DOHH2 (cell line): ENCODE results near the gene NYNRIN.

Source experiments
- H3F3A ChIP-seq: fragments of 200-600 bp; sonication (generic), shearing (Covaris generic); 2 replicates; pipeline ENCODE4 v1.6.0; 2016; ENCODE audit warnings: antibody characterized with exemption, mild to moderate bottlenecking; ENCODE audit not compliant: control insufficient read depth, insufficient read depth
- H3K27ac ChIP-seq: fragments of 200-600 bp; sonication (generic); 2 replicates; pipeline ENCODE4 v1.5.1; 2014; ENCODE audit warnings: low read depth, mild to moderate bottlenecking, low read length, moderate library complexity
- H3K27me3 ChIP-seq: fragments of 200-600 bp; sonication (generic); 2 replicates; pipeline ENCODE4 v1.6.1; 2014; ENCODE audit warnings: mild to moderate bottlenecking, low read length, mixed read lengths; ENCODE audit not compliant: control insufficient read depth
- H3K36me3 ChIP-seq: fragments of 200-600 bp; sonication (generic); 2 replicates; pipeline ENCODE4 v1.6.1; 2014; ENCODE audit warnings: mild to moderate bottlenecking, low read length, moderate library complexity, mixed read lengths; ENCODE audit not compliant: control insufficient read depth
- H3K4me1 ChIP-seq: fragments of 200-600 bp; sonication (generic); 2 replicates; pipeline ENCODE4 v1.6.1; 2014; ENCODE audit warnings: mild to moderate bottlenecking, low read length, mixed read lengths; ENCODE audit not compliant: control insufficient read depth
- H3K4me2 ChIP-seq: fragments of 200-600 bp; sonication (generic); 2 replicates; pipeline ENCODE4 v1.6.0; 2014; ENCODE audit warnings: mild to moderate bottlenecking, low read length, moderate library complexity
- H3K4me3 ChIP-seq: fragments of 200-600 bp; sonication (generic); 2 replicates; pipeline ENCODE4 v1.5.1; 2014; ENCODE audit warnings: mild to moderate bottlenecking, low read length, mixed read lengths
- H3K79me2 ChIP-seq: fragments of 200-600 bp; sonication (generic); 2 replicates; pipeline ENCODE4 v1.6.1; 2014; ENCODE audit warnings: mild to moderate bottlenecking, low read length, mixed read lengths; ENCODE audit not compliant: control insufficient read depth
- H3K9me2 ChIP-seq: fragments of 200-600 bp; sonication (generic); replicated peaks from 2 replicates; pipeline ENCODE4 v1.6.1; 2014; ENCODE audit warnings: mild to moderate bottlenecking, low read length, mixed read lengths; ENCODE audit not compliant: control insufficient read depth
- H3K9me3 ChIP-seq: fragments of 200-600 bp; sonication (generic); 2 replicates; pipeline ENCODE4 v1.6.1; 2014; ENCODE audit warnings: antibody characterized with exemption, low read length, mixed read lengths; ENCODE audit not compliant: control insufficient read depth, insufficient read depth
- H4K20me1 ChIP-seq: fragments of 200-600 bp; sonication (generic); 2 replicates; pipeline ENCODE4 v1.6.0; 2014; ENCODE audit warnings: low read depth, mild to moderate bottlenecking, antibody characterized with exemption, low read length, moderate library complexity; ENCODE audit not compliant: control insufficient read depth, insufficient read depth
- EZH2phosphoT487 ChIP-seq: fragments of 200-600 bp; sonication (generic); IDR thresholded peaks from 2 replicates; pipeline ENCODE4 v1.6.1; 2017; ENCODE audit warnings: borderline replicate concordance, mild to moderate bottlenecking, antibody characterized with exemption, low read length, moderate library complexity, mixed read lengths
- TF ChIP-seq, protein P1 (sequence below): fragments of 200-600 bp; sonication (generic); IDR thresholded peaks from one replicate; pipeline ENCODE4 v1.5.1; 2014; ENCODE audit warnings: antibody characterized with exemption, mild to moderate bottlenecking, low read depth, low read length; ENCODE audit not compliant: poor library complexity, severe bottlenecking

Gene NYNRIN

DNA sequence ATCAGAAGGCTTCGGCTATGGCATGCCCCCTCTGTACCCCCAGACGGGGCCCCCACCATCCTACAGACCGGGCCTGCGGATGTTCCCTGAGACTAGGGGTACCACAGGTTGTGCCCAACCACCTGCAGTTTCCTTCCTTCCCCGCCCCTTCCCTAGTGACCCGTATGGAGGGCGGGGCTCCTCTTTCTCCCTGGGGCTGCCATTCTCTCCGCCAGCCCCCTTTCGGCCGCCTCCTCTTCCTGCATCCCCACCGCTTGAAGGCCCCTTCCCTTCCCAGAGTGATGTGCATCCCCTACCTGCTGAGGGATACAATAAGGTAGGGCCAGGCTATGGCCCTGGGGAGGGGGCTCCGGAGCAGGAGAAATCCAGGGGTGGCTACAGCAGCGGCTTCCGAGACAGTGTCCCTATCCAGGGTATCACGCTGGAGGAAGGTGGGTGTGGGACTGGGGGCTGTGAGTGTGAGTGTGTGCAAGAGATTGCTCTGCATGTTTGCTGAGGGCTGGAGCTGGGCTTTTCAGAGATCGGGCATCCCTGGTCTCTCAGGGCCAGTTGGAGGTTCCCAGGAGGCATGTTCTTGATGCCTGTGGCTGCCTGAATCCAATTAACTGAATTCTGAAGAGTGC lies 22.2 kb upstream of the NYNRIN start:
- no peak overlapping the region for H3K27ac ChIP-seq
- no peak overlapping the region for H3K4me2 ChIP-seq
- no peaks in the 10 kb centered on the region for H3K9me2 ChIP-seq
- no peaks in the 10 kb centered on the region for H3K27me3 ChIP-seq
- no peaks in the 10 kb centered on the region for H4K20me1 ChIP-seq
- H3K4me3 ChIP-seq, result no peak overlapping the region
- H3K36me3 ChIP-seq, result peaks cover 43% of the 10 kb centered on the region
- no peaks in the 10 kb centered on the region for H3K79me2 ChIP-seq
- no peaks in the 10 kb centered on the region for H3K4me1 ChIP-seq
- TF ChIP-seq EZH2phosphoT487, result no peak
- TF ChIP-seq, protein P1, sequence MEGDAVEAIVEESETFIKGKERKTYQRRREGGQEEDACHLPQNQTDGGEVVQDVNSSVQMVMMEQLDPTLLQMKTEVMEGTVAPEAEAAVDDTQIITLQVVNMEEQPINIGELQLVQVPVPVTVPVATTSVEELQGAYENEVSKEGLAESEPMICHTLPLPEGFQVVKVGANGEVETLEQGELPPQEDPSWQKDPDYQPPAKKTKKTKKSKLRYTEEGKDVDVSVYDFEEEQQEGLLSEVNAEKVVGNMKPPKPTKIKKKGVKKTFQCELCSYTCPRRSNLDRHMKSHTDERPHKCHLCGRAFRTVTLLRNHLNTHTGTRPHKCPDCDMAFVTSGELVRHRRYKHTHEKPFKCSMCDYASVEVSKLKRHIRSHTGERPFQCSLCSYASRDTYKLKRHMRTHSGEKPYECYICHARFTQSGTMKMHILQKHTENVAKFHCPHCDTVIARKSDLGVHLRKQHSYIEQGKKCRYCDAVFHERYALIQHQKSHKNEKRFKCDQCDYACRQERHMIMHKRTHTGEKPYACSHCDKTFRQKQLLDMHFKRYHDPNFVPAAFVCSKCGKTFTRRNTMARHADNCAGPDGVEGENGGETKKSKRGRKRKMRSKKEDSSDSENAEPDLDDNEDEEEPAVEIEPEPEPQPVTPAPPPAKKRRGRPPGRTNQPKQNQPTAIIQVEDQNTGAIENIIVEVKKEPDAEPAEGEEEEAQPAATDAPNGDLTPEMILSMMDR, result no peak
- no peaks in the 10 kb centered on the region for H3F3A ChIP-seq
- no peaks in the 10 kb centered on the region for H3K9me3 ChIP-seq

DNA sequence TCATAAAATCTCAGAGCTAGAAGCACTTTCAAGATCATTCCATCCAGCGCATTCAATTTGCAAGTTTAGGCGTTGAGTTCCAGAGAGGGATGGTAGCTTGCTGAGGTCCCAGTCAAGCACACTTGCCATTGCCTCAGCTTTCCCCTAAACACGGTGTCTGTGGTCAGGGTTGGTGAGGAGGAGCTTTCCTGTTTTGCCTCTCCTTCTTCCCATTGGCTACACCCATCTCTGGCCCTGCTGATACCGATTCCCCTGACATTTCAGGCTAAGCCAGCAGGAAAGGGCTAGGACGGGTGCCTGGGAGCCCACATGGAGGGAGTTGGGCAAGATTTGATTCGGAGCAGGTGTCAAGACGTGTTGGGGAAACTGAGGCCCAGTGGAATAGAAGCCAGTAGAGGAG lies 21.7 kb upstream of the NYNRIN start:
- no peaks in the 10 kb centered on the region for H3K9me2 ChIP-seq
- H3K4me1 ChIP-seq, result no peaks in the 10 kb centered on the region
- H3F3A ChIP-seq, result no peaks in the 10 kb centered on the region
- H3K27ac ChIP-seq, result no peak overlapping the region
- TF ChIP-seq, protein P1, result no peak
- TF ChIP-seq EZH2phosphoT487, result no peak
- H3K79me2 ChIP-seq, result no peaks in the 10 kb centered on the region
- H3K27me3 ChIP-seq, result no peaks in the 10 kb centered on the region
- no peak overlapping the region for H3K4me3 ChIP-seq
- H4K20me1 ChIP-seq, result no peaks in the 10 kb centered on the region
- no peak overlapping the region for H3K4me2 ChIP-seq
- H3K9me3 ChIP-seq, result no peaks in the 10 kb centered on the region
- H3K36me3 ChIP-seq, result peaks cover 38% of the 10 kb centered on the region

DNA sequence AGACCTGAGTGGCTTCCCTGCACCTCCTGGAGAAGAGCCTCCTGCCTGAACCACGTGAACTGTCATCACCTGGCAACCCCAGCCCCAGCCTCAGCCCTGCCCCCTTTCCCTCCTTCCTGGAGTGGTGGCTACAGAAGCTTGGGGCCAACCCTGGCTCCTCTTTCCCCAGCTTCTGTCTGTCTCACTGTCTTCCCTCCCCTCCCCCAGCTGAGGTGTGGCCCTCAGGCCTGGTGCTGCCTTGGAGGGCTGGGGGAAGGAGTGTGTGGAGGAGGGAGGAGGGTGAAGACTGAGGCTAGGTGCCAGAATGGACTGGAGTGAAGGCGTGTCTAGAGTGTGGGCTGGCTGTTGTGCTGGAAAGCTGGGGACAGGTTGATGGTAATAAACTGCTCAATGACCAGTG lies 21.1 kb upstream of the NYNRIN start:
- no peak for TF ChIP-seq EZH2phosphoT487
- TF ChIP-seq, protein P1, result no peak
- Histone ChIP-seq H3K9me3 (no peaks in the 10 kb centered on the region), H3K4me1 (no peaks in the 10 kb centered on the region), H3K79me2 (no peaks in the 10 kb centered on the region), H3K4me2 (no peak overlapping the region), H3K36me3 (peaks cover 33% of the 10 kb centered on the region), H3K9me2 (no peaks in the 10 kb centered on the region), H3K4me3 (no peak overlapping the region), H3F3A (no peaks in the 10 kb centered on the region), H3K27me3 (no peaks in the 10 kb centered on the region), H4K20me1 (no peaks in the 10 kb centered on the region), H3K27ac (no peak overlapping the region)

DNA sequence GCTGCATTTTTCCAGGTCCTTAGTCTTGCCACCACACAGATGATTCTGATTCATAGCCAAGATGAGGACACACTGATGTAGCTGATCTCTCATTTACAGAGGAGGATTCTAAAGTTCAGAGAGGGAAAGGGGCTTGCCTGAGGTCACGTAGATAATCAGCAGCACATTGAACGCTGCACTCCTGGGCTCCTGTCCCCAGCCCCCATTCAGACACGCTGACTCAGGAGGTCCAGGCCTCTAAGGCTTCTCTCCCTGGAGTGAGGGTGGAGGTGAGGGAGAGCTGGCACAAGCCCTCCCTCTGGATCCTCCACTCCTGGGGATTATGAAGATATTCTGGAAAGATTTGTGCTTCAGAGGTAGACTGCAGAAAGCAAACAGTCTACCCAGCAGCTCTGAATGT lies 20.5 kb upstream of the NYNRIN start:
- TF ChIP-seq, protein P1, result no peak
- no peak for TF ChIP-seq EZH2phosphoT487
- peaks cover 26% of the 10 kb centered on the region for H3K36me3 ChIP-seq
- H3K4me3 ChIP-seq, result no peak overlapping the region
- H4K20me1 ChIP-seq, result no peaks in the 10 kb centered on the region
- H3K27ac ChIP-seq, result no peak overlapping the region
- H3K79me2 ChIP-seq, result no peaks in the 10 kb centered on the region
- no peaks in the 10 kb centered on the region for H3K9me2 ChIP-seq
- no peaks in the 10 kb centered on the region for H3F3A ChIP-seq
- no peak overlapping the region for H3K4me2 ChIP-seq
- H3K4me1 ChIP-seq, result no peaks in the 10 kb centered on the region
- no peaks in the 10 kb centered on the region for H3K9me3 ChIP-seq
- H3K27me3 ChIP-seq, result no peaks in the 10 kb centered on the region
